T-helper 1 cell treated with Interleukin-12 subunit alpha and Interleukin-12 subunit beta and Interleukin-4 antibody, amounts not matched to agents 30 μg/mL and 1 μg/mL, for 36 hours (primary cell): ENCODE data around the gene TRAF4.
"Not testable (repeated sequence)": the region's sequence is repeated elsewhere in the genome, so short reads cannot be mapped to it uniquely, and the experiment has no call there.

Source experiments
- H3K27ac Mint-ChIP-seq: one replicate; pipeline ENCODE4 v1.8.0; 2021; ENCODE audit warnings: mild to moderate bottlenecking, mixed read lengths
- H3K27me3 Mint-ChIP-seq: one replicate; pipeline ENCODE4 v1.8.0; 2021; ENCODE audit warnings: low read depth, mixed read lengths
- H3K36me3 Mint-ChIP-seq: one replicate; pipeline ENCODE4 v1.8.0; 2021; ENCODE audit warnings: low read depth, mixed read lengths
- H3K4me1 Mint-ChIP-seq: one replicate; pipeline ENCODE4 v1.8.0; 2021; ENCODE audit warnings: low read depth, mixed read lengths
- H3K4me3 Mint-ChIP-seq: one replicate; pipeline ENCODE4 v1.8.0; 2021; ENCODE audit warnings: mild to moderate bottlenecking, moderate library complexity, mixed read lengths
- H3K9me3 Mint-ChIP-seq: one replicate; pipeline ENCODE4 v1.8.0; 2021; ENCODE audit warnings: mixed read lengths

Gene TRAF4

DNA sequence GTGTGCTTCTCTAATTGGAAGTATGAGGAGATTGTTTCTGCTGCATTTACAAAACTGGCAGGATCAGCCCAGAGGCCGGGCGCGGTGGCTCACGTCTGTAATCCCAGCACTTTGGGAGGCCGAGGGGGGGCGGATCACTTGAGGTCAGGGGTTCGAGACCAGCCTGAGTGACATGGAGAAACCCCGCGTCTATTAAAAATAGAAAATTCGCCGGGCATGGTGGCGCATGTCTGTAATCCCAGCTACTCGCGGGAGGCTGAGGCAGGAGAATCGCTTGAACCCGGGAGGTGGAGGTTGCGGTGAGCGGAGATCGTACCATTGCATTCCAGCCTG is 22.8 kb upstream of the TRAF4 start:
- Mint-ChIP-seq H3K27ac (peak overlapping the region; percentile 96), H3K4me3 (peak overlapping the region; percentile 97), H3K4me1 (peaks cover 48% of the 10 kb centered on the region), H3K36me3 (peaks cover 46% of the 10 kb centered on the region), H3K27me3 (peaks cover 18% of the 10 kb centered on the region)
- not testable (repeated sequence) for H3K9me3 Mint-ChIP-seq

GRCh38 chr17:28722417-28723158 is 21.2 kb upstream of the TRAF4 start:
- no peak overlapping the region for H3K27ac Mint-ChIP-seq
- H3K9me3 Mint-ChIP-seq, result no peaks in the 10 kb centered on the region
- peaks cover 46% of the 10 kb centered on the region for H3K36me3 Mint-ChIP-seq
- H3K27me3 Mint-ChIP-seq, result peaks cover 12% of the 10 kb centered on the region
- H3K4me1 Mint-ChIP-seq, result peaks cover 56% of the 10 kb centered on the region
- peak overlapping the region; percentile 44 for H3K4me3 Mint-ChIP-seq

GRCh38 chr17:28723159-28723835 is 20.5 kb upstream of the TRAF4 start:
- H3K4me1 Mint-ChIP-seq, result peaks cover 55% of the 10 kb centered on the region
- H3K36me3 Mint-ChIP-seq, result peaks cover 46% of the 10 kb centered on the region
- peak overlapping the region; percentile 72 for H3K27ac Mint-ChIP-seq
- peak overlapping the region; percentile 37 for H3K4me3 Mint-ChIP-seq
- no peaks in the 10 kb centered on the region for H3K9me3 Mint-ChIP-seq
- peaks cover 7% of the 10 kb centered on the region for H3K27me3 Mint-ChIP-seq

GRCh38 chr17:28723836-28724499 is 19.8 kb upstream of the TRAF4 start:
- Mint-ChIP-seq H3K36me3 (peaks cover 46% of the 10 kb centered on the region), H3K4me1 (peaks cover 53% of the 10 kb centered on the region), H3K27ac (peak overlapping the region; percentile 72), H3K4me3 (peak overlapping the region; percentile 83)
- H3K9me3 Mint-ChIP-seq, H3K27me3 Mint-ChIP-seq: not testable (repeated sequence)

GRCh38 chr17:28724500-28725165 is 19.2 kb upstream of the TRAF4 start:
- Mint-ChIP-seq H3K9me3 (no peaks in the 10 kb centered on the region), H3K36me3 (peaks cover 46% of the 10 kb centered on the region), H3K4me3 (peak overlapping the region; percentile 83), H3K4me1 (peaks cover 53% of the 10 kb centered on the region), H3K27me3 (no peaks in the 10 kb centered on the region), H3K27ac (peak overlapping the region; percentile 73)

DNA sequence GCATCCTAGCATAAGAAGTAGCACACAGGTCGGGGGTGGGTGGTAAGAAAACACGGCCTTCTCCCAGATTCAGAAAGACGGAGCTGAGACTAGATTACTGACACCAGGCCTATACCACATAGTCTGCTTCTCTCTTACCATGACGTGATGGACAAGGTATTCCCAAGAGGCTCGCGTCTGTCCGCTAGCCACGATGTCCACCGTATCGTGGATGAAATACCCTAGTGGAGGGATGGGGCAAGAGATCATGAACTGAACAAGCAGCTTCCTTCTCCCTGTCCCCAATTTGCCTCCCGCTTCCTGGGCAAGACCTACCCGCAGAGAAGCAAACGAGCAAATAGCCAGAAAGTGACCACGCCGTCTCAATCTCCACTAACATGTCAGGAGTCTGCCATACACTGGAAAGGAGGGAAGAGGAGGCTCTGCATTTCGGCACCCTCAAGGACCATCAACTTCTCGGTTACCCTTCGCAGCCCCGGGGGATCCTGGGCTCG is 18.6 kb upstream of the TRAF4 start:
- peak overlapping the region; percentile 83 for H3K4me3 Mint-ChIP-seq
- H3K4me1 Mint-ChIP-seq, result peaks cover 54% of the 10 kb centered on the region
- H3K27me3 Mint-ChIP-seq, result no peaks in the 10 kb centered on the region
- H3K36me3 Mint-ChIP-seq, result peaks cover 41% of the 10 kb centered on the region
- no peaks in the 10 kb centered on the region for H3K9me3 Mint-ChIP-seq
- peak overlapping the region; percentile 73 for H3K27ac Mint-ChIP-seq

- peak overlapping the region; percentile 83 for H3K4me3 Mint-ChIP-seq
- H3K36me3 Mint-ChIP-seq, result peaks cover 35% of the 10 kb centered on the region
- no peaks in the 10 kb centered on the region for H3K9me3 Mint-ChIP-seq
- peaks cover 51% of the 10 kb centered on the region for H3K4me1 Mint-ChIP-seq
- H3K27me3 Mint-ChIP-seq, result no peaks in the 10 kb centered on the region
- peak overlapping the region; percentile 73 for H3K27ac Mint-ChIP-seq
Observed at GRCh38 chr17:28725660-28726225, 18.1 kb upstream of the TRAF4 start.

GRCh38 chr17:28726226-28726626 is 17.6 kb upstream of the TRAF4 start, which contains the start of gene TLCD1:
Gene TLCD1, minus strand, starts transcription at chr17:28726233. Its CDS starts 136 bp downstream, at chr17:28726097.
- peak within 1 kb of the TSS; percentile 97 for H3K27ac Mint-ChIP-seq
- peaks cover 48% of the 10 kb centered on the region for H3K4me1 Mint-ChIP-seq
- peak within 1 kb of the TSS; percentile 91 for H3K4me3 Mint-ChIP-seq
- H3K9me3 Mint-ChIP-seq, result no peaks in the 10 kb centered on the region
- H3K36me3 Mint-ChIP-seq, result peaks cover 30% of the 10 kb centered on the region
- H3K27me3 Mint-ChIP-seq, result no peaks in the 10 kb centered on the region

DNA sequence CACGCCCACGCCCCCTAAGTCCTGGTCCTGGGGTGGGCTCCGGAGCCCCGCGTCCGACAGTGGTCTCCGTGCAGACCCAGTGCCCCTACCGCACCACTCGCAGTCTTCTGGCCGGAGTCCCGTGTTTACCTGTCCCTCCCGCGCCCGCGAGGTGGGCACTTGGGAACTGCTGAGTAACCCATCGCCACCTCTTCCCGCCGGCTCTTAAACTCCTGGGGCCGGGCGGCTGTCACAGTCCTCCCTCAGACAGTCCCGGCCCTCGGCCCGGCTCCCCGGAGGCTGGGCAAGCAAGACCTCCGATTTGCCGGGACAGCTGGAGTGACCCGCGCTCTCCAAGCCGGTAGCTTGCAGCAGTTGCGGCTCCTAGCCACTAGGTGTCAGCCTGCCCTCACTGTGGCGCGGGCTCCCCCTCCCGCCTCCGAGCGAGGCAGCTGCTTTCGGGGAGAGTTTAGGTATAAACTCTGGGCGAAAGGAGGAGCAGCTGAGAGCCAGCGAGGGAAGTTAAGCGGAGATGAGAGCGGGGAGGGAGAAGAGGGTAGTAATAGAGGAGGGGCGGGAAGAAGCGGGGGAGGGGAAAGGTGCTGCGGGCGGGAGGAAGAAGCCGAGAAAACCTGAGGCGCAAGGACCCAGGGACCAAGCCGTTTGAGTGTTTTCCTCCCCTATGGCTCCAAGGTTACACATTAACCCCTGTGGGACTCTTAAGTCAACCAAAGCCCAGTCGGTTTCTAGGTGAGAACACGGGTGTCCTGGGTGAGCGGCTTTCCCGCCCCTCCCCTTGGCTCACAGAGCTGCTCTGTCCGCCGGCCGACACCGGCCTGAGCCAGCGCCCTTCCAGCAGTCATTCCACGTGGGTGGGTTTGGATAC is 17.0 kb upstream of the TRAF4 start:
- Mint-ChIP-seq H3K4me3 (peak overlapping the region; percentile 91), H3K9me3 (no peaks in the 10 kb centered on the region), H3K27me3 (no peaks in the 10 kb centered on the region), H3K4me1 (peaks cover 45% of the 10 kb centered on the region), H3K27ac (peak overlapping the region; percentile 97), H3K36me3 (peaks cover 26% of the 10 kb centered on the region)

DNA sequence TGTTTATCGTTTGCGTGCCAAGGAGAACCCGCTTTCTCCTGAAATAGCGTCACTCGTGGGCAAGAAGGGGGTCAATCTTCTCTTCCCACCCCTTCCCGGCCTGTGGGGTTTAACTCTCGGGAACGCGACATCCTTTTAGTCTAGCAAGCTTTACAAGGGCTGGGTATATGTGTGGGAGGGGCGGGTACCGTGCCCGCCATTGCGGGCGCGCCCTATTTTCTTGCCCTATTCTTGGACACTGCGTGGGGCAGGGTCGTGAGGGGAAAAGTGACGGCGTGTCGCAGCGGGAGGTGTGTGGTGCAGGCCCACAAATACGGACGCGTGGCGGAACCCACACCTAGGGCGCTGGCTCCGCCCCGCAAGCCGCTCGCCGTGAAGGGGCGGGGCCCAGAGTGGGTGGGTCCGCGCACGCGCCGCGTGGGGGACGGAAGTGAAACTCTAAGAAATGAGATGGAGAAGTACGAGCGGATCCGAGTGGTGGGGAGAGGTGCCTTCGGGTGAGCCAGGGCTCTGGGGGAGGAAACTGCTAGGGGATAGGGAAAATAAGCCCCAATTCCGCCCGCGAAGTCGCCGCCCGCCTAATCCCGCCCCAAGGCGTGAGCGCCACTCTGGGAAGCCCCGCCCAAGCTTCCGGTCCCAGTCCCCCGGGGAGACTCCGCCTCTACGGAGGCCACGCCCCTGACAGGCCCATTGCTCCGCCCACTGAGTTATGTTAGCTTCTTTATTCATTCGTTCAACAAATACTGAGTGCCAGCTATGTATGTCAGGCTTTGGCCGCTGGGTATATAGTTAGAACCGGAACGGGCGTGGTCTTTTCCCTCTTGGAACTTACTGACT is 15.2 kb upstream of the TRAF4 start, which contains the start of gene NEK8:
Gene NEK8, plus strand, starts transcription at position 425 of the 837 bp plus-strand sequence. Its CDS starts 26 bp downstream, at position 451.
- Mint-ChIP-seq H3K27me3 (no peaks in the 10 kb centered on the region), H3K36me3 (peaks cover 16% of the 10 kb centered on the region), H3K9me3 (no peaks in the 10 kb centered on the region), H3K27ac (peak within 1 kb of the TSS; percentile 97), H3K4me1 (peaks cover 42% of the 10 kb centered on the region), H3K4me3 (peak within 1 kb of the TSS; percentile 91)

DNA sequence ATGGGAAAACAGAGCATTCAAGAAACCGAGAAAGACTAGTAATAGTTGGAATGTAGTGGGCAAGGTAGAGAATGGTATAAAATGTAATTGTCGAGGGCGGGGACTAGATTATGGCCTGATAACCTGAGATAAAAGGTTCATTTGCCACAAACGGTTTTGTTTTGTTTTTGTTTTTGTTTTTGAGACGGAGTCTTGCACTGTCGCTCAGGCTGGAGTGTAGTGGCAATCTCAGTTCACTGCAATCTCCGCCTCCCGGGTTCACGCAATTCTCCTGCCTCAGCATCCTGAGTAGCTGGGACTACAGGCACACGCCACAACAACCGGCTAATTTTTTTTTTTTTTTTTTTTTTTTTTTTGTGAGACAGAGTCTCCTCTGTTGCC is 13.9 kb upstream of the TRAF4 start:
- Mint-ChIP-seq H3K27me3 (no peaks in the 10 kb centered on the region), H3K9me3 (no peaks in the 10 kb centered on the region), H3K36me3 (peaks cover 2% of the 10 kb centered on the region), H3K27ac (peak overlapping the region; percentile 2), H3K4me1 (peaks cover 31% of the 10 kb centered on the region), H3K4me3 (no peak overlapping the region)

GRCh38 chr17:28733346-28733745 is 10.5 kb upstream of the TRAF4 start:
- Mint-ChIP-seq H3K4me3 (no peak overlapping the region), H3K27me3 (no peaks in the 10 kb centered on the region), H3K9me3 (no peaks in the 10 kb centered on the region), H3K27ac (no peak overlapping the region), H3K36me3 (peaks cover 3% of the 10 kb centered on the region), H3K4me1 (peaks cover 17% of the 10 kb centered on the region)
